OCI-LY7 (cell line): Measurements from ENCODE around the gene POC1A.

ENCODE experiments used
- EZH2phosphoT487 ChIP-seq: fragments of 200-600 bp; sonication (generic); IDR thresholded peaks from 2 replicates; pipeline ENCODE4 v1.6.1; 2018; ENCODE audit warnings: low read depth, borderline replicate concordance, mild to moderate bottlenecking, mixed run types, antibody characterized with exemption, low read length, moderate library complexity, mixed read lengths
- TF ChIP-seq, protein P1 (sequence below): fragments of 200-600 bp; sonication (generic); conservative IDR thresholded peaks from 2 replicates; pipeline ENCODE4 v1.5.1; 2014; ENCODE audit warnings: mild to moderate bottlenecking, antibody characterized with exemption, low read length, moderate library complexity, mixed read lengths

- TF ChIP-seq, protein P1, sequence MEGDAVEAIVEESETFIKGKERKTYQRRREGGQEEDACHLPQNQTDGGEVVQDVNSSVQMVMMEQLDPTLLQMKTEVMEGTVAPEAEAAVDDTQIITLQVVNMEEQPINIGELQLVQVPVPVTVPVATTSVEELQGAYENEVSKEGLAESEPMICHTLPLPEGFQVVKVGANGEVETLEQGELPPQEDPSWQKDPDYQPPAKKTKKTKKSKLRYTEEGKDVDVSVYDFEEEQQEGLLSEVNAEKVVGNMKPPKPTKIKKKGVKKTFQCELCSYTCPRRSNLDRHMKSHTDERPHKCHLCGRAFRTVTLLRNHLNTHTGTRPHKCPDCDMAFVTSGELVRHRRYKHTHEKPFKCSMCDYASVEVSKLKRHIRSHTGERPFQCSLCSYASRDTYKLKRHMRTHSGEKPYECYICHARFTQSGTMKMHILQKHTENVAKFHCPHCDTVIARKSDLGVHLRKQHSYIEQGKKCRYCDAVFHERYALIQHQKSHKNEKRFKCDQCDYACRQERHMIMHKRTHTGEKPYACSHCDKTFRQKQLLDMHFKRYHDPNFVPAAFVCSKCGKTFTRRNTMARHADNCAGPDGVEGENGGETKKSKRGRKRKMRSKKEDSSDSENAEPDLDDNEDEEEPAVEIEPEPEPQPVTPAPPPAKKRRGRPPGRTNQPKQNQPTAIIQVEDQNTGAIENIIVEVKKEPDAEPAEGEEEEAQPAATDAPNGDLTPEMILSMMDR = no peak
- TF ChIP-seq EZH2phosphoT487 = no peak
Observed at GRCh38 chr3:52057812-52058495, 96.3 kb downstream of the POC1A start.
